Neural cell (in vitro differentiated cells): ENCODE results near the gene ARID1B. TPM values are rescaled to one million over a fixed set of nuclear protein-coding genes. Genes with fewer than 3 reads are reported as not detected.

Source experiments
- H2AFZ ChIP-seq: fragments of 200-600, 300-800 bp; sonication (generic), shearing (Covaris generic); 2 replicates; pipeline ENCODE4 v1.6.0; 2014; ENCODE audit warnings: low read depth, mild to moderate bottlenecking, antibody characterized with exemption, low read length, moderate library complexity
- H3F3A ChIP-seq: fragments of 200-600 bp; shearing (Covaris generic); 2 replicates; pipeline ENCODE4 v1.6.1; 2016; ENCODE audit warnings: mild to moderate bottlenecking, moderate library complexity, mixed read lengths, antibody characterized with exemption, low read length; ENCODE audit not compliant: insufficient read depth, poor library complexity, severe bottlenecking
- H3K27ac ChIP-seq: fragments of 200-600, 300-800 bp; sonication (generic), shearing (Covaris generic); 2 replicates; pipeline ENCODE4 v1.5.1; 2014; ENCODE audit warnings: mild to moderate bottlenecking, low read length, moderate library complexity
- H3K27me3 ChIP-seq: fragments of 300-800, 200-600 bp; sonication (generic), shearing (Covaris generic); 2 replicates; pipeline ENCODE4 v1.6.0; 2014; ENCODE audit warnings: mild to moderate bottlenecking, low read depth, low read length, moderate library complexity; ENCODE audit not compliant: insufficient read depth
- H3K36me3 ChIP-seq: fragments of 300-800, 200-600 bp; sonication (generic), shearing (Covaris generic); 2 replicates; pipeline ENCODE4 v1.5.1; 2014; ENCODE audit warnings: mild to moderate bottlenecking, antibody characterized with exemption, low read length, moderate library complexity; ENCODE audit not compliant: insufficient read depth
- H3K4me2 ChIP-seq: fragments of 300-800, 200-600 bp; sonication (generic), shearing (Covaris generic); 2 replicates; pipeline ENCODE4 v1.6.0; 2014; ENCODE audit warnings: mild to moderate bottlenecking, low read length
- H3K4me3 ChIP-seq: fragments of 300-800, 200-600 bp; sonication (generic), shearing (Covaris generic); 2 replicates; pipeline ENCODE4 v1.5.1; 2014; ENCODE audit warnings: mild to moderate bottlenecking, low read length, moderate library complexity
- H3K79me2 ChIP-seq: fragments of 200-600 bp; shearing (Covaris generic); replicated peaks from 2 replicates; pipeline ENCODE4 v1.6.0; 2014; ENCODE audit warnings: mild to moderate bottlenecking, low read length, moderate library complexity; ENCODE audit not compliant: insufficient read depth
- H3K9ac ChIP-seq: fragments of 300-800, 200-600 bp; sonication (generic), shearing (Covaris generic); 2 replicates; pipeline ENCODE4 v1.6.1; 2016; ENCODE audit warnings: mild to moderate bottlenecking, low read length, mixed read lengths
- H3K9me2 ChIP-seq: fragments of 200-600 bp; shearing (Covaris generic); 2 replicates; pipeline ENCODE4 v1.6.1; 2016; ENCODE audit warnings: mild to moderate bottlenecking, low read length, mixed read lengths; ENCODE audit not compliant: insufficient read depth
- H3K9me3 ChIP-seq: fragments of 200-600, 300-800 bp; sonication (generic), shearing (Covaris generic); 2 replicates; pipeline ENCODE4 v1.6.1; 2016; ENCODE audit warnings: mild to moderate bottlenecking, mixed run types, low read length, moderate library complexity, mixed read lengths
- H4K20me1 ChIP-seq: fragments of 200-600 bp; shearing (Covaris generic); 2 replicates; pipeline ENCODE4 v1.6.1; 2016; ENCODE audit warnings: mild to moderate bottlenecking, mixed run types; ENCODE audit not compliant: insufficient read depth
- EP300 ChIP-seq: fragments of 450-650 bp; conservative IDR thresholded peaks from 2 replicates; pipeline ENCODE4 v1.6.1; 2014; ENCODE audit warnings: antibody characterized with exemption, mild to moderate bottlenecking, moderate library complexity; ENCODE audit not compliant: poor library complexity, severe bottlenecking
- EZH2 ChIP-seq: fragments of 200-600, 300-800 bp; shearing (Covaris generic), sonication (generic); IDR thresholded peaks from 2 replicates; pipeline ENCODE4 v1.6.1; 2014; ENCODE audit warnings: antibody characterized with exemption, low read length, borderline replicate concordance, mild to moderate bottlenecking; ENCODE audit not compliant: insufficient read depth, poor library complexity, severe bottlenecking
- MXI1 ChIP-seq: fragments of 450-650 bp; conservative IDR thresholded peaks from 2 replicates; pipeline ENCODE4 v1.6.1; 2014; ENCODE audit warnings: antibody characterized with exemption, mild to moderate bottlenecking; ENCODE audit not compliant: poor library complexity, severe bottlenecking
- POLR2AphosphoS5 ChIP-seq: IDR thresholded peaks from 2 replicates; pipeline ENCODE4 v1.6.1; 2012
- RAD21 ChIP-seq: fragments of 450-650 bp; conservative IDR thresholded peaks from 2 replicates; pipeline ENCODE4 v1.6.1; 2014; ENCODE audit warnings: antibody characterized with exemption, mild to moderate bottlenecking, moderate library complexity
- SMC3 ChIP-seq: fragments of 450-650 bp; conservative IDR thresholded peaks from 2 replicates; pipeline ENCODE4 v1.6.1; 2014; ENCODE audit warnings: antibody characterized with exemption, mild to moderate bottlenecking, moderate library complexity; ENCODE audit not compliant: poor library complexity
- TAF1 ChIP-seq: IDR thresholded peaks from 2 replicates; pipeline ENCODE4 v1.6.1; 2012; ENCODE audit warnings: low read depth
- polyA plus RNA-seq: library from polyadenylated mRNA; depleted of rRNA; stranded (reverse); fragments of >200 nt; gene quantifications from 2 replicates; pipeline ENCODE4 v1.2.3, GENCODE V29; 2014
- TF ChIP-seq, protein P1 (sequence below): IDR thresholded peaks from 2 replicates; pipeline ENCODE4 v1.6.1; 2012; ENCODE audit warnings: borderline replicate concordance
- TF ChIP-seq, protein P2 (sequence below): fragments of 450-650 bp; IDR thresholded peaks from 2 replicates; pipeline ENCODE4 v1.5.1; 2014; ENCODE audit warnings: antibody characterized with exemption, mild to moderate bottlenecking, moderate library complexity; ENCODE audit not compliant: poor library complexity, severe bottlenecking

Gene ARID1B
- polyA plus RNA-seq, 1 donor from 2014 or later = 35.0 TPM

DNA sequence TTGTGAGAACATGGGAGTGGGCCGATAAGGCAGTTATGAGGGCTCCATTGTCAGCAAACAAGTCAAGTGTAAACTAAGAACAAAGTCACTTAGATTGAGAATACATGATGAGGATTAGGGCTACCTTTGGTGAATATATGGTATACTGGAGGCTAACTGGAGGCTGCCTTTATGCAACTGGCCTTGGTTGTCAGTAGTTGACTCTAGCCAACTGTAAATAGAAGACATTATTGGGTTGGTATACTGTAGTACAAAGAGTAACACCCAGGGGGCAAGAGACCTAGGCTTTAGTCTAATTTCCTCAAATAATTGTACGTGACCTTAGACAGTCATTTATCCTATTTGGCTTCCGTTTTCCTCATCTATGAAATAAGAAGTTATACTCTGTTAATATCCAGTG is 235.2 kb downstream of the ARID1B start:
- H3K27me3 ChIP-seq = no peaks in the 10 kb centered on the region
- no peak overlapping the region for H3K4me2 ChIP-seq
- no peak for TF ChIP-seq MXI1
- TF ChIP-seq, protein P1, sequence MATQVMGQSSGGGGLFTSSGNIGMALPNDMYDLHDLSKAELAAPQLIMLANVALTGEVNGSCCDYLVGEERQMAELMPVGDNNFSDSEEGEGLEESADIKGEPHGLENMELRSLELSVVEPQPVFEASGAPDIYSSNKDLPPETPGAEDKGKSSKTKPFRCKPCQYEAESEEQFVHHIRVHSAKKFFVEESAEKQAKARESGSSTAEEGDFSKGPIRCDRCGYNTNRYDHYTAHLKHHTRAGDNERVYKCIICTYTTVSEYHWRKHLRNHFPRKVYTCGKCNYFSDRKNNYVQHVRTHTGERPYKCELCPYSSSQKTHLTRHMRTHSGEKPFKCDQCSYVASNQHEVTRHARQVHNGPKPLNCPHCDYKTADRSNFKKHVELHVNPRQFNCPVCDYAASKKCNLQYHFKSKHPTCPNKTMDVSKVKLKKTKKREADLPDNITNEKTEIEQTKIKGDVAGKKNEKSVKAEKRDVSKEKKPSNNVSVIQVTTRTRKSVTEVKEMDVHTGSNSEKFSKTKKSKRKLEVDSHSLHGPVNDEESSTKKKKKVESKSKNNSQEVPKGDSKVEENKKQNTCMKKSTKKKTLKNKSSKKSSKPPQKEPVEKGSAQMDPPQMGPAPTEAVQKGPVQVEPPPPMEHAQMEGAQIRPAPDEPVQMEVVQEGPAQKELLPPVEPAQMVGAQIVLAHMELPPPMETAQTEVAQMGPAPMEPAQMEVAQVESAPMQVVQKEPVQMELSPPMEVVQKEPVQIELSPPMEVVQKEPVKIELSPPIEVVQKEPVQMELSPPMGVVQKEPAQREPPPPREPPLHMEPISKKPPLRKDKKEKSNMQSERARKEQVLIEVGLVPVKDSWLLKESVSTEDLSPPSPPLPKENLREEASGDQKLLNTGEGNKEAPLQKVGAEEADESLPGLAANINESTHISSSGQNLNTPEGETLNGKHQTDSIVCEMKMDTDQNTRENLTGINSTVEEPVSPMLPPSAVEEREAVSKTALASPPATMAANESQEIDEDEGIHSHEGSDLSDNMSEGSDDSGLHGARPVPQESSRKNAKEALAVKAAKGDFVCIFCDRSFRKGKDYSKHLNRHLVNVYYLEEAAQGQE = no peak
- TF ChIP-seq EZH2 = no peak
- TF ChIP-seq EP300 = no peak
- TF ChIP-seq SMC3 = no peak
- TF ChIP-seq, protein P2, sequence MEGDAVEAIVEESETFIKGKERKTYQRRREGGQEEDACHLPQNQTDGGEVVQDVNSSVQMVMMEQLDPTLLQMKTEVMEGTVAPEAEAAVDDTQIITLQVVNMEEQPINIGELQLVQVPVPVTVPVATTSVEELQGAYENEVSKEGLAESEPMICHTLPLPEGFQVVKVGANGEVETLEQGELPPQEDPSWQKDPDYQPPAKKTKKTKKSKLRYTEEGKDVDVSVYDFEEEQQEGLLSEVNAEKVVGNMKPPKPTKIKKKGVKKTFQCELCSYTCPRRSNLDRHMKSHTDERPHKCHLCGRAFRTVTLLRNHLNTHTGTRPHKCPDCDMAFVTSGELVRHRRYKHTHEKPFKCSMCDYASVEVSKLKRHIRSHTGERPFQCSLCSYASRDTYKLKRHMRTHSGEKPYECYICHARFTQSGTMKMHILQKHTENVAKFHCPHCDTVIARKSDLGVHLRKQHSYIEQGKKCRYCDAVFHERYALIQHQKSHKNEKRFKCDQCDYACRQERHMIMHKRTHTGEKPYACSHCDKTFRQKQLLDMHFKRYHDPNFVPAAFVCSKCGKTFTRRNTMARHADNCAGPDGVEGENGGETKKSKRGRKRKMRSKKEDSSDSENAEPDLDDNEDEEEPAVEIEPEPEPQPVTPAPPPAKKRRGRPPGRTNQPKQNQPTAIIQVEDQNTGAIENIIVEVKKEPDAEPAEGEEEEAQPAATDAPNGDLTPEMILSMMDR = no peak
- no peak for TF ChIP-seq POLR2AphosphoS5
- no peaks in the 10 kb centered on the region for H3K36me3 ChIP-seq
- no peak overlapping the region for H3K27ac ChIP-seq
- H3K9me2 ChIP-seq = no peaks in the 10 kb centered on the region
- H3K4me3 ChIP-seq = no peak overlapping the region
- H3K9ac ChIP-seq = no peak overlapping the region
- peaks cover 13% of the 10 kb centered on the region for H3K9me3 ChIP-seq
- H4K20me1 ChIP-seq = no peaks in the 10 kb centered on the region
- H2AFZ ChIP-seq = no peak overlapping the region
- peaks cover 45% of the 10 kb centered on the region for H3K79me2 ChIP-seq
- H3F3A ChIP-seq = no peaks in the 10 kb centered on the region

DNA sequence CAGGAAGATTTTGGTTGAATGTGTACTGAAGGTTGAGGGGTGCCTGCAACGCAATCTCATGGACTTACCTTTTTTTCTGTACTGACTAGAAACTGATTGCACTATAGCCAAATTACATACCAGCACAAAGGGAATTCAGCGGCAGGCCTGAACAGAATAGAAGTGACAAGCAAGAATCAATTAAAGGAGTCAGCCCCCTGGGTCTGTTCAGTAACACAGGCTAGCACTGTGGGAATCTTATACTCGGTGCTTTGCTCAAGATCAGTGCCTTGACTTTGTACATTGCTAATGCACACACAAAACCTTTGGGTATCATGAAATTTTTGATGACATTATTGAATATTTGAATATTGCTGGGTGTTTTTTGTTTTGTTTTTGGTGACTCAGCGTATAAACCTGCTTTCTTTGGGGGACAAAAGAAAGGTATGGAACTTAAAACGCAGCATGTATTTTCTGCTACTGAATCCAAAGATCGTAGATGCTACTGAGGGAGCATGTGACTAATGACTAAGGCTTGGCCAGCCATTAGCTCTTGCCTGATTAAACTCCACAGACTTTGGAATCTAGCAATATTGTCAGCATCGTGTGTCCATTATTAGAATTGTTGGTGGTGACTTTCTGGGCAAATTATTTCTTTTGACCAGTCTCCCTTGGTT is 236.6 kb downstream of the ARID1B start:
- TF ChIP-seq EP300 (no peak), SMC3 (no peak), RAD21 (no peak), EZH2 (no peak), POLR2AphosphoS5 (no peak), MXI1 (no peak), TAF1 (no peak)
- TF ChIP-seq, protein P1 = no peak
- TF ChIP-seq, protein P2 = no peak
- Histone ChIP-seq H3K4me2 (peak overlapping the region; percentile 2), H3K9ac (no peak overlapping the region), H3F3A (no peaks in the 10 kb centered on the region), H3K79me2 (peaks cover 58% of the 10 kb centered on the region), H3K9me3 (peaks cover 13% of the 10 kb centered on the region), H3K36me3 (no peaks in the 10 kb centered on the region), H2AFZ (no peak overlapping the region), H3K27ac (peak overlapping the region; percentile 33), H3K4me3 (peak overlapping the region; percentile 41), H3K9me2 (no peaks in the 10 kb centered on the region), H4K20me1 (no peaks in the 10 kb centered on the region), H3K27me3 (no peaks in the 10 kb centered on the region)
